WTC11 (cell line): ENCODE data around the gene GPR183.

ENCODE experiments used
- CREB1 ChIP-seq: sonication (generic); formaldehyde crosslinking; IDR thresholded peaks from 2 replicates; pipeline ENCODE4 v1.8.0; 2023; ENCODE audit warnings: mild to moderate bottlenecking, missing genetic modification reagents
- CTCF ChIP-seq: fragments of 200-600 bp; IDR thresholded peaks from 2 replicates; pipeline ENCODE4 v1.8.0; 2022; ENCODE audit warnings: antibody characterized with exemption
- GRHL2 ChIP-seq: fragments of 250-450 bp; sonication (Bioruptor Pico); IDR thresholded peaks from 2 replicates; pipeline ENCODE4 v1.8.0; 2022; ENCODE audit warnings: mild to moderate bottlenecking, moderate library complexity; ENCODE audit not compliant: insufficient replicate concordance, severe bottlenecking
- IRF1 ChIP-seq: sonication (generic); formaldehyde crosslinking; IDR thresholded peaks from 2 replicates; pipeline ENCODE4 v1.8.0; 2023; ENCODE audit warnings: missing genetic modification reagents
- SP1 ChIP-seq: sonication (generic); formaldehyde crosslinking; conservative IDR thresholded peaks from 2 replicates; pipeline ENCODE4 v1.8.1; 2022; ENCODE audit warnings: missing genetic modification reagents
- USF1 ChIP-seq: sonication (generic); formaldehyde crosslinking; IDR thresholded peaks from 2 replicates; pipeline ENCODE4 v1.8.0; 2022; ENCODE audit warnings: mild to moderate bottlenecking, missing genetic modification reagents
- TF ChIP-seq, protein P1 (sequence below): sonication (generic); formaldehyde crosslinking; IDR thresholded peaks from 2 replicates; pipeline ENCODE4 v1.8.1; 2023; ENCODE audit warnings: mild to moderate bottlenecking, missing genetic modification reagents

DNA sequence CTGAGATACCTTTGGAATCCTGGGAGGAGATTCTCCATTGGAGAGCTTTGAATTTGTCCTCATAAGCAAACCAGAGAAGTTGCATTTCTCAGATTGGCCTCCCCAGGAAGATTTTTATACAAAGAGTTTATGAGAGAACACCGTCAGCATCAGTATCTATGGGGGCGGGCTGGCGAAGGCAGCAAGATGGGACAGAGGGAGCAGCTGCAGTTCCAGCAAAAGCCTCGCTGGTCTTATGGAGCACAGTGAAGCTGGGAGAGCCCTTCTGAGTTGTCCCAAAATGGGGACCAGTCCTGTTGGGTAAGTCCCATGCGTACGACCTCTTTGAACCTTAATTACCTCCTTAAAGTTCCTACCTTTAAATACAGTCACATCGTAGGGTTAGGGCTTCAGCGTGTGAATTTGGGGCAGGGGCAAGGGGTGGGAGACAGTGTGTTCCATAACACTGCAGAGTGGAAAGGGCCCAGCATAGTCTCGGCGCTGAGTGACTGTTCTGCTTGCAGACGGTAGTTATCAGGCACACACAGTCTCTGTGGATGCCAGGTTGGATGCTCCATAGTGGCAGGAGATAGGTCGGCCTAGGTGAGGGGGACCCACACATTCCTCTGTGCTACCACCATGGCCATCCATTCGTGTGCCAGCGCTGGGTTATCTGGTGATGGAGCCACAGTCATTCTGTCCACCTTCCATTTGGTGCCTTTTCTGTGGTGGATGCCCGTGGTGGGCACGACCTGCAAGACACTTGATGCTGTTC lies 34.9 kb upstream of the GPR183 start:
- TF ChIP-seq, protein P1, sequence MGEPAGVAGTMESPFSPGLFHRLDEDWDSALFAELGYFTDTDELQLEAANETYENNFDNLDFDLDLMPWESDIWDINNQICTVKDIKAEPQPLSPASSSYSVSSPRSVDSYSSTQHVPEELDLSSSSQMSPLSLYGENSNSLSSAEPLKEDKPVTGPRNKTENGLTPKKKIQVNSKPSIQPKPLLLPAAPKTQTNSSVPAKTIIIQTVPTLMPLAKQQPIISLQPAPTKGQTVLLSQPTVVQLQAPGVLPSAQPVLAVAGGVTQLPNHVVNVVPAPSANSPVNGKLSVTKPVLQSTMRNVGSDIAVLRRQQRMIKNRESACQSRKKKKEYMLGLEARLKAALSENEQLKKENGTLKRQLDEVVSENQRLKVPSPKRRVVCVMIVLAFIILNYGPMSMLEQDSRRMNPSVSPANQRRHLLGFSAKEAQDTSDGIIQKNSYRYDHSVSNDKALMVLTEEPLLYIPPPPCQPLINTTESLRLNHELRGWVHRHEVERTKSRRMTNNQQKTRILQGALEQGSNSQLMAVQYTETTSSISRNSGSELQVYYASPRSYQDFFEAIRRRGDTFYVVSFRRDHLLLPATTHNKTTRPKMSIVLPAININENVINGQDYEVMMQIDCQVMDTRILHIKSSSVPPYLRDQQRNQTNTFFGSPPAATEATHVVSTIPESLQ (CRISPR knock-in tag): no peak
- no peak for TF ChIP-seq IRF1 (CRISPR knock-in tag)
- TF ChIP-seq SP1 (CRISPR knock-in tag): no peak
- TF ChIP-seq USF1: no peak
- no peak for TF ChIP-seq CTCF
- no peak for TF ChIP-seq CREB1
- no peak for TF ChIP-seq GRHL2 (CRISPR knock-in tag)
